ENCODE results near the gene CCDC77.

CCDC77 gene

DNA sequence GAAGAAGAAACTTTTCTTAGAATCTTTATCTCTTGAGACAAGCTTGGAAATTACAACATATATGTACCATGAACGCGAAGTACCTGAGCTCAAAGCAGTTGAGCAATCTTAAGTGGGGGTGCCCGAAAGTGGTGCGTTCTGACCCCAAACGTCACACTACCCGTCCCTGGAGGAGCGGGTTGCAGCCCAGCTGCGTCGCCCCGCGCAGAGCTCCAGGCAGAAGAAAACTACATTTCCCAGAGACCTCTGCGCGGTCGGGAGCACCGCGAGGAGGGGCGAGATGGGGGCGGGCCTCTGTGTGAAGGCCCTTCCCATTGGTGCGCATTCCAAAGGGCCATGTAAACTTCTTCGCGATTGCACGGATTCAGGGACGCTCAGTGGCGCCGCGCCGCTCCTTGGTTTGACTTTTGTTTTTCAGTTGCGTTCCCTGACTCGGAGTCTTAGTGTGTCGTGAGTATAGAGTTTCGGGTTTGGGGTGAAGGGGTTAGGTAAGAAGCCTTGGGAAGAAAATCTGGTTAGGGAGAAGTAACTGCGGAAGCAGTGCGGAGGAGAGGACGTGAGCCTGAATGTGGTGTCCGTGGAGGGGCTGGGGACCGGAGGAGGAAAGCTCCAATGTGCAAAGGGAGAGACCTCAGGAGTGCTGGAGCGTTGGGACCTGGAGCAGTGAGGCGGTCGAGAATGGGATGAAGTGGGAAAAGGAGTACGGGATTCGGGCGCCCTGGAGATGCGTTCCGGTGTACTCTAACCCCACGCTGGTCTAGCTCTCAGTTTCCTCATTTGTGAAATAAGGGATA lies at the start of gene CCDC77:
Gene CCDC77 (plus strand): TSS at position 410 of the 794 bp plus-strand sequence. CDS start 7,740 bp downstream, outside the sequence.
- Histone ChIP-seq H3K79me2 (ENCODE audit: insufficient read depth, low read depth) (peaks cover 16% of the 10 kb centered on the region; the same call in 1 of the 2 replicates), H3K4me3 (IDR thresholded peaks at IDR 0.05; ENCODE audit: insufficient read depth, low read depth, low read length) (no peak within 1 kb of the TSS), H4K20me1 (ENCODE audit: insufficient read depth) (no peaks in the 10 kb centered on the region), H3K27me3 (ENCODE audit: insufficient read depth, low read depth) (no peaks in the 10 kb centered on the region), H3K4me2 (peak within 1 kb of the TSS; percentile 55), H2AFZ (ENCODE audit: low read depth) (peak within 1 kb of the TSS; percentile 85), H3K36me3 (ENCODE audit: insufficient read depth) (no peaks in the 10 kb centered on the region), H3K9ac (peak within 1 kb of the TSS; percentile 56; the same call in 1 of the 2 replicates), H3K27ac (peak within 1 kb of the TSS; percentile 50; the same call in 1 of the 2 replicates), H3K4me1 (ENCODE audit: low read depth, poor library complexity, severe bottlenecking) (peaks cover 12% of the 10 kb centered on the region)
- TF ChIP-seq, protein P1, sequence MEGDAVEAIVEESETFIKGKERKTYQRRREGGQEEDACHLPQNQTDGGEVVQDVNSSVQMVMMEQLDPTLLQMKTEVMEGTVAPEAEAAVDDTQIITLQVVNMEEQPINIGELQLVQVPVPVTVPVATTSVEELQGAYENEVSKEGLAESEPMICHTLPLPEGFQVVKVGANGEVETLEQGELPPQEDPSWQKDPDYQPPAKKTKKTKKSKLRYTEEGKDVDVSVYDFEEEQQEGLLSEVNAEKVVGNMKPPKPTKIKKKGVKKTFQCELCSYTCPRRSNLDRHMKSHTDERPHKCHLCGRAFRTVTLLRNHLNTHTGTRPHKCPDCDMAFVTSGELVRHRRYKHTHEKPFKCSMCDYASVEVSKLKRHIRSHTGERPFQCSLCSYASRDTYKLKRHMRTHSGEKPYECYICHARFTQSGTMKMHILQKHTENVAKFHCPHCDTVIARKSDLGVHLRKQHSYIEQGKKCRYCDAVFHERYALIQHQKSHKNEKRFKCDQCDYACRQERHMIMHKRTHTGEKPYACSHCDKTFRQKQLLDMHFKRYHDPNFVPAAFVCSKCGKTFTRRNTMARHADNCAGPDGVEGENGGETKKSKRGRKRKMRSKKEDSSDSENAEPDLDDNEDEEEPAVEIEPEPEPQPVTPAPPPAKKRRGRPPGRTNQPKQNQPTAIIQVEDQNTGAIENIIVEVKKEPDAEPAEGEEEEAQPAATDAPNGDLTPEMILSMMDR (conservative IDR thresholded peaks at IDR 0.05; ENCODE audit: low read depth, low read length), result no peak

DNA sequence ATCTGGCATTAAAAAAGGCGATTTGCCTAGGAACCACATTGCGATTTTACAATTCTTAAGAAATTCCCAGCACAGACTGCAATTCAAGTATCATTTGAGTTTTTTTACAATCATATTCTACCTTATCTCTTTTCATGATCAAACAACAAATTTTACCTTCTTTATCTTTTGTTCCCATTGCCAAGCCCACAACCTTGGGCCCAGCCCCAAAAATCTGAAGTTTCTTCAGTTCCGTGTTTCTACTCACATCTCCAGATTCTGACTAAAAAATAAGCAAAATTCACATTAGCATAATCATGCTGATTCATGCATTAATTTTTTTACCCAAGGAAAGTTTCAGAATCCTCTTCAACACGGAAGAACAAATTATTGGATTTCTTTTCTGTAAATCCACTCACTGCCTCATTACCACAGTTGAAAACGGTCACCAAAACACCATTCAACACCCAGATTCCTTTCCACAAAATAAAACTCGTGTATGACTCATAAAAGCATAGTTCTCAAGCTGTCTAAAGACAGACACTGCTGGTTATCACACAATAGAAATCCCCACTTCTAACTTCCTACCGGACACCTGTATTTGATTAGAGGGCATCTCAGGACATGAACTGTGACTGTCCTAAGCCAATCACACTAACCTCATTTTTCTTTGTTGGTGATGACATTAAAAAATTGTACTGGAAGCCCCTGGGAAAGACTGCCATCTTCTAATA lies 45.0 kb upstream of the CCDC77 start:
- TF ChIP-seq, protein P1 (conservative IDR thresholded peaks at IDR 0.05; ENCODE audit: low read depth, low read length), result no peak
- no peak overlapping the region for H3K27ac ChIP-seq
- H2AFZ ChIP-seq (ENCODE audit: low read depth), result no peak overlapping the region
- H3K4me1 ChIP-seq (ENCODE audit: low read depth, poor library complexity, severe bottlenecking), result no peaks in the 10 kb centered on the region
- peaks cover 3% of the 10 kb centered on the region; the same call in 1 of the 2 replicates for H3K36me3 ChIP-seq (ENCODE audit: insufficient read depth)
- H3K4me3 ChIP-seq (IDR thresholded peaks at IDR 0.05; ENCODE audit: insufficient read depth, low read depth, low read length), result no peak overlapping the region
- H3K9ac ChIP-seq, result no peak overlapping the region
- H4K20me1 ChIP-seq (ENCODE audit: insufficient read depth), result no peaks in the 10 kb centered on the region
- no peak overlapping the region for H3K4me2 ChIP-seq
- no peaks in the 10 kb centered on the region for H3K79me2 ChIP-seq (ENCODE audit: insufficient read depth, low read depth)
- H3K27me3 ChIP-seq (ENCODE audit: insufficient read depth, low read depth), result no peaks in the 10 kb centered on the region

DNA sequence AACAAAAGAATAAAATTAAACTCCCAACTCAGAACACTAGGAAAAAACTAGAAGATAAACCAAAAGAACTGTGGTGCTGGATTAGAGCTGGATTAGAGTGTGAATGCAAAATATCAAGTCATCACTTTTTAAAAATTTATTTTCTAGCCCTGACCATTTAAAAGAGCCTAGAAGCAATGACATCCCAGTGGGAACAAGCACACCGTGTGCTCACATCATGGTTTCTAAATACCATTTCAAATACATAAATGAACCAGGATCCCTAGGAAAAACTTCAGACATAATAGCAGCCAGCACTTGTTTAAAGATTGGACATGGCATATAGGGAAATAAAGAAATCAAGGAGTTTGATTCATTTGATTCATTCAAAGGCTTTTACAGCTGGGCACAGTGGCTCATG lies 42.4 kb upstream of the CCDC77 start:
- Histone ChIP-seq H2AFZ (ENCODE audit: low read depth) (no peak overlapping the region), H3K4me3 (IDR thresholded peaks at IDR 0.05; ENCODE audit: insufficient read depth, low read depth, low read length) (no peak overlapping the region), H4K20me1 (ENCODE audit: insufficient read depth) (no peaks in the 10 kb centered on the region; the same call in 1 of the 2 replicates), H3K4me2 (no peak overlapping the region), H3K79me2 (ENCODE audit: insufficient read depth, low read depth) (no peaks in the 10 kb centered on the region), H3K4me1 (ENCODE audit: low read depth, poor library complexity, severe bottlenecking) (no peaks in the 10 kb centered on the region), H3K27me3 (ENCODE audit: insufficient read depth, low read depth) (no peaks in the 10 kb centered on the region), H3K9ac (no peak overlapping the region), H3K27ac (no peak overlapping the region), H3K36me3 (ENCODE audit: insufficient read depth) (no peaks in the 10 kb centered on the region; the same call in 1 of the 2 replicates)
- TF ChIP-seq, protein P1 (conservative IDR thresholded peaks at IDR 0.05; ENCODE audit: low read depth, low read length), result no peak

DNA sequence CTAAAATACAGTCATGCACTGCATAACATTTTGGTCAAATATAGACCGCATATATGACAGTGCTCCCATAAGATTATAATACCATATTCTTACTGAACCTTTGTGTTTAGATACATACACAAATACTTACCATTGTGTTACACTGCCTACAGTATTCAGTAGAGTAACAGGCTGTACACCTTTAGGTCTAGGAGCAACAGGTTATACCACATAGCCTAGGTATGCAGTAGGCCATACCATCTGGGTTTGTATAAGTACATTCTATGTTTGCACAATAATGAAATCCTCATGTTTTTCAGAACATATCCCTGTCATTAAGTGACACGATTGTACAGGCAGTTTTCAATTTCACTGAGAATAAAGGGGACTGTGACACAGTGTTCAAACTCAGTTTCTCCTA lies 34.6 kb upstream of the CCDC77 start:
- H2AFZ ChIP-seq (ENCODE audit: low read depth), result no peak overlapping the region
- TF ChIP-seq, protein P1 (conservative IDR thresholded peaks at IDR 0.05; ENCODE audit: low read depth, low read length), result no peak
- H3K4me3 ChIP-seq (IDR thresholded peaks at IDR 0.05; ENCODE audit: insufficient read depth, low read depth, low read length), result no peak overlapping the region
- no peak overlapping the region for H3K4me2 ChIP-seq
- H3K27me3 ChIP-seq (ENCODE audit: insufficient read depth, low read depth), result no peaks in the 10 kb centered on the region
- H4K20me1 ChIP-seq (ENCODE audit: insufficient read depth), result no peaks in the 10 kb centered on the region; the same call in 1 of the 2 replicates
- no peaks in the 10 kb centered on the region for H3K79me2 ChIP-seq (ENCODE audit: insufficient read depth, low read depth)
- H3K36me3 ChIP-seq (ENCODE audit: insufficient read depth), result no peaks in the 10 kb centered on the region; the same call in 1 of the 2 replicates
- no peaks in the 10 kb centered on the region for H3K4me1 ChIP-seq (ENCODE audit: low read depth, poor library complexity, severe bottlenecking)
- H3K9ac ChIP-seq, result no peak overlapping the region
- H3K27ac ChIP-seq, result no peak overlapping the region

Measured in KMS-11 (cell line).